A549 (cell line): ENCODE data around the gene SARS1.

ENCODE experiments used
- CEBPB ChIP-seq, 2 experiments: fragments of >200 bp in 1 of 2; sonication (Bioruptor Twin) in 1 of 2; formaldehyde crosslinking in 1 of 2; IDR thresholded peaks; 2 replicates each; pipeline ENCODE4 v1.6.1; 2012 to 2016
- CTCF ChIP-seq: fragments of >200 bp; sonication (Bioruptor Twin); formaldehyde crosslinking; IDR thresholded peaks from 3 replicates; pipeline ENCODE4 v1.5.1; 2016
- EHMT2 ChIP-seq: fragments of 200-600 bp; sonication (generic); IDR thresholded peaks from 2 replicates; pipeline ENCODE4 v1.6.1; 2016; ENCODE audit warnings: antibody characterized with exemption, low read depth, mild to moderate bottlenecking, moderate library complexity
- EP300 ChIP-seq, 2 experiments: fragments of >200 bp; sonication (Bioruptor Twin); formaldehyde crosslinking; IDR thresholded peaks; 2 replicates in 1 of 2; 3 replicates in 1 of 2; pipeline ENCODE4 v1.6.1; 2016 to 2017
- FOSB ChIP-seq: fragments of 250-450 bp; sonication (Bioruptor Pico); IDR thresholded peaks from 2 replicates; pipeline ENCODE4 v1.5.0; 2020; ENCODE audit warnings: mild to moderate bottlenecking, moderate library complexity
- JUN ChIP-seq, 2 experiments: fragments of >200 bp; sonication (Bioruptor Twin); formaldehyde crosslinking; IDR thresholded peaks; 2 replicates in 1 of 2; 3 replicates in 1 of 2; pipeline ENCODE4 v1.6.1; 2016 to 2017
- POLR2A ChIP-seq: IDR thresholded peaks from 2 replicates; pipeline ENCODE4 v1.6.1; 2012; ENCODE audit warnings: mild to moderate bottlenecking, low read length
- RCOR1 ChIP-seq: fragments of 150-350 bp; IDR thresholded peaks from 2 replicates; pipeline ENCODE4 v1.6.1; 2014; ENCODE audit warnings: antibody characterized with exemption, low read length, low read depth
- RFX5 ChIP-seq: fragments of 450-650 bp; IDR thresholded peaks from 2 replicates; pipeline ENCODE4 v1.7.1; 2014; ENCODE audit warnings: antibody characterized with exemption, mild to moderate bottlenecking, moderate library complexity
- RNF2 ChIP-seq: fragments of 200-600 bp; sonication (generic); IDR thresholded peaks from 2 replicates; pipeline ENCODE4 v1.6.1; 2016; ENCODE audit warnings: low read depth, mild to moderate bottlenecking, antibody characterized with exemption, moderate library complexity, borderline replicate concordance
- SMC3 ChIP-seq: fragments of >200 bp; sonication (Bioruptor Twin); formaldehyde crosslinking; IDR thresholded peaks from 3 replicates; pipeline ENCODE4 v1.6.1; 2018; ENCODE audit warnings: inconsistent platforms
- ZC3H11A ChIP-seq: fragments of 450-650 bp; IDR thresholded peaks from 2 replicates; pipeline ENCODE4 v1.6.1; 2014; ENCODE audit warnings: antibody characterized with exemption, mild to moderate bottlenecking
- TF ChIP-seq, protein P1 (sequence below): IDR thresholded peaks from 2 replicates; pipeline ENCODE4 v1.6.1; 2012
- TF ChIP-seq, protein P2 (sequence below): fragments of 450-650 bp; IDR thresholded peaks from 2 replicates; pipeline ENCODE4 v1.6.1; 2014; ENCODE audit warnings: antibody characterized with exemption

GRCh38 chr1:109208836-109209463 lies 4.8 kb upstream of the SARS1 start:
- no peak for TF ChIP-seq CTCF
- no peak for TF ChIP-seq EP300 (IDR thresholded peaks at IDR 0.05)
- no peak for TF ChIP-seq POLR2A
- TF ChIP-seq EHMT2 = no peak
- TF ChIP-seq RNF2 = no peak
- TF ChIP-seq, protein P1, sequence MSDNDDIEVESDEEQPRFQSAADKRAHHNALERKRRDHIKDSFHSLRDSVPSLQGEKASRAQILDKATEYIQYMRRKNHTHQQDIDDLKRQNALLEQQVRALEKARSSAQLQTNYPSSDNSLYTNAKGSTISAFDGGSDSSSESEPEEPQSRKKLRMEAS = no peak
- TF ChIP-seq, protein P2, sequence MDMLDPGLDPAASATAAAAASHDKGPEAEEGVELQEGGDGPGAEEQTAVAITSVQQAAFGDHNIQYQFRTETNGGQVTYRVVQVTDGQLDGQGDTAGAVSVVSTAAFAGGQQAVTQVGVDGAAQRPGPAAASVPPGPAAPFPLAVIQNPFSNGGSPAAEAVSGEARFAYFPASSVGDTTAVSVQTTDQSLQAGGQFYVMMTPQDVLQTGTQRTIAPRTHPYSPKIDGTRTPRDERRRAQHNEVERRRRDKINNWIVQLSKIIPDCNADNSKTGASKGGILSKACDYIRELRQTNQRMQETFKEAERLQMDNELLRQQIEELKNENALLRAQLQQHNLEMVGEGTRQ = no peak
- no peak for TF ChIP-seq FOSB
- TF ChIP-seq CEBPB (IDR thresholded peaks at IDR 0.05) = no peak
- TF ChIP-seq ZC3H11A = no peak
- TF ChIP-seq RCOR1 = no peak
- no peak for TF ChIP-seq JUN (IDR thresholded peaks at IDR 0.05)
- TF ChIP-seq SMC3 = no peak
- no peak for TF ChIP-seq RFX5
